ENCODE results near the gene XPNPEP3.

GRCh38 chr22:40817737-40818136, 39.2 kb upstream of the XPNPEP3 start:
- TF ChIP-seq EZH2 (IDR thresholded peaks at IDR 0.05; ENCODE audit: borderline replicate concordance, low read length) (no peak), CTCF (IDR thresholded peaks at IDR 0.05; ENCODE audit: low read length) (no peak)
